Loucy (cell line): ENCODE results near the gene AMIGO3.
"Not testable (repeated sequence)": the region's sequence is repeated elsewhere in the genome, so short reads cannot be mapped to it uniquely, and the experiment has no call there.

Source experiments
- H2AFZ ChIP-seq: fragments of 200-600 bp; sonication (generic); 2 replicates; pipeline ENCODE4 v1.6.0; 2016; ENCODE audit warnings: antibody characterized with exemption, mild to moderate bottlenecking, low read length, moderate library complexity
- H3F3A ChIP-seq: fragments of 200-600 bp; 2 replicates; pipeline ENCODE4 v1.6.0; 2016; ENCODE audit warnings: antibody characterized with exemption, low read depth, mild to moderate bottlenecking
- H3K27me3 ChIP-seq: fragments of 200-600 bp; sonication (generic); 2 replicates; pipeline ENCODE4 v1.6.1; 2014; ENCODE audit warnings: low read length, mild to moderate bottlenecking; ENCODE audit not compliant: insufficient read depth, poor library complexity, severe bottlenecking
- H3K36me3 ChIP-seq: fragments of 200-600 bp; sonication (generic); 2 replicates; pipeline ENCODE4 v1.6.1; 2016; ENCODE audit warnings: low read length; ENCODE audit not compliant: insufficient read depth
- H3K4me1 ChIP-seq: fragments of 200-600 bp; sonication (generic); 2 replicates; pipeline ENCODE4 v1.5.1; 2014; ENCODE audit warnings: low read length, mild to moderate bottlenecking; ENCODE audit not compliant: insufficient read depth, poor library complexity, severe bottlenecking
- H3K4me2 ChIP-seq: fragments of 200-600 bp; sonication (generic); 2 replicates; pipeline ENCODE4 v1.6.0; 2014; ENCODE audit warnings: antibody characterized with exemption, low read length, low read depth, mild to moderate bottlenecking; ENCODE audit not compliant: poor library complexity, severe bottlenecking
- H3K4me3 ChIP-seq: fragments of 200-600 bp; sonication (generic); 2 replicates; pipeline ENCODE4 v1.5.1; 2014; ENCODE audit warnings: low read length, mild to moderate bottlenecking, mixed read lengths; ENCODE audit not compliant: poor library complexity, severe bottlenecking
- H3K79me2 ChIP-seq: fragments of 200-600 bp; sonication (generic); 2 replicates; pipeline ENCODE4 v1.6.1; 2014; ENCODE audit warnings: low read length; ENCODE audit not compliant: insufficient read depth
- H3K9ac ChIP-seq: fragments of 200-600 bp; sonication (generic); 2 replicates; pipeline ENCODE4 v1.6.0; 2014; ENCODE audit warnings: mild to moderate bottlenecking, low read depth, low read length, moderate library complexity; ENCODE audit not compliant: poor library complexity, severe bottlenecking
- H3K9me2 ChIP-seq: fragments of 200-600 bp; sonication (generic); replicated peaks from 2 replicates; pipeline ENCODE4 v1.6.1; 2016; ENCODE audit warnings: low read depth, low read length, mixed read lengths
- H3K9me3 ChIP-seq: fragments of 200-600 bp; sonication (generic); 2 replicates; pipeline ENCODE4 v1.6.1; 2014; ENCODE audit warnings: mild to moderate bottlenecking, antibody characterized with exemption, low read length, low read depth; ENCODE audit not compliant: insufficient read depth
- H4K20me1 ChIP-seq: fragments of 200-600 bp; sonication (generic); 2 replicates; pipeline ENCODE4 v1.6.0; 2014; ENCODE audit warnings: antibody characterized with exemption, low read length, mild to moderate bottlenecking; ENCODE audit not compliant: insufficient read depth, poor library complexity, severe bottlenecking
- EZH2phosphoT487 ChIP-seq: fragments of 200-600 bp; IDR thresholded peaks from 2 replicates; pipeline ENCODE4 v1.6.1; 2018; ENCODE audit warnings: antibody characterized with exemption, mild to moderate bottlenecking, moderate library complexity, borderline replicate concordance
- TF ChIP-seq, protein P1 (sequence below): fragments of 200-600 bp; sonication (generic); conservative IDR thresholded peaks from 2 replicates; pipeline ENCODE4 v1.5.1; 2014; ENCODE audit warnings: mild to moderate bottlenecking, antibody characterized with exemption, low read length

Gene AMIGO3

DNA sequence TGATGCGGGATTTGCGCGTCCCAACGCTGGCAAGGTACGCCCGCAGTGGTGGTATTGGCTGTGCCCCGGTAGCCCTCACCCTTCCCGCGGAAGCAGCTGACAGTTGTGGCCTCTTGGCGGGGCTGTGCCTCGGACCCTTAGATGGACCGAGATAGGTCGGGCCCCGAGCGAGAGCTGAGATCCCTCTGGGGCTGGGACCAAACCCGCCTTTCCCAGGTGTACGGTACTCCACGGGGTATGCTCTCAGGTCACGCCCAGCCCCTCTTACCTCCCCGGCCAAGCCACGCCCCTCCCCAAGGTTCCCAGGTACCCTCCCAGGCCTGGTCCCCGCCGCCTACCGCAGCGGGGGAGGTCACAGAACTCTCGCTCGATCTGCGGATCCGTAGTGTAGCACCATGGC is 33.1 kb downstream of the AMIGO3 start:
- not testable (repeated sequence) for H3K9me3 ChIP-seq, H3K9ac ChIP-seq, H2AFZ ChIP-seq, H3K4me2 ChIP-seq, H4K20me1 ChIP-seq, H3K4me3 ChIP-seq, H3K27me3 ChIP-seq, H3F3A ChIP-seq, H3K9me2 ChIP-seq, H3K4me1 ChIP-seq
- H3K36me3 ChIP-seq: peaks cover 17% of the 10 kb centered on the region; the same call in 1 of the 2 replicates
- peaks cover 18% of the 10 kb centered on the region for H3K79me2 ChIP-seq

DNA sequence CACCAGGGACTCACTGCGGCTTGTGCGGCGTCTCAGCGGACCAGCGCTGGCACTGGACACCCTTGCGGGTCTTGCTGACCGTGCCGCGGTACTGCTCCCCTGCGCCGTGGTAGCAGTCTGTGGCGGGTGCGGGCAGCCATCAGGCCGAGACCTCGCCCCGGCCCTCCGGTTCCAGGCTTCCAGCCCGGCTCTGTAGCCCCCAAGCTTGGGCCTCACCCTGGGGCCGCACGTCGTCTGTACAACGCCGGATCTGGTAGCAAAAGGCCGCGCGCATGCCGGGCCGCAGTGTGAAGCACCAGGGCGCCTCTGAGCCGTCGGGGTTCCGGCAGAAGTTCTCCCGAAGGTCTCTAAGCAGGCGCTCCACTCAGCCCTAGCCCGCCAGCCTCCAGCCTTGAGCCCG is 33.6 kb downstream of the AMIGO3 start:
- H2AFZ ChIP-seq, H3K27me3 ChIP-seq, H4K20me1 ChIP-seq, H3F3A ChIP-seq, H3K4me3 ChIP-seq, H3K4me1 ChIP-seq, H3K9ac ChIP-seq, H3K9me3 ChIP-seq, H3K9me2 ChIP-seq, H3K4me2 ChIP-seq: not testable (repeated sequence)
- Histone ChIP-seq H3K36me3 (peaks cover 17% of the 10 kb centered on the region; the same call in 1 of the 2 replicates), H3K79me2 (peaks cover 13% of the 10 kb centered on the region)

DNA sequence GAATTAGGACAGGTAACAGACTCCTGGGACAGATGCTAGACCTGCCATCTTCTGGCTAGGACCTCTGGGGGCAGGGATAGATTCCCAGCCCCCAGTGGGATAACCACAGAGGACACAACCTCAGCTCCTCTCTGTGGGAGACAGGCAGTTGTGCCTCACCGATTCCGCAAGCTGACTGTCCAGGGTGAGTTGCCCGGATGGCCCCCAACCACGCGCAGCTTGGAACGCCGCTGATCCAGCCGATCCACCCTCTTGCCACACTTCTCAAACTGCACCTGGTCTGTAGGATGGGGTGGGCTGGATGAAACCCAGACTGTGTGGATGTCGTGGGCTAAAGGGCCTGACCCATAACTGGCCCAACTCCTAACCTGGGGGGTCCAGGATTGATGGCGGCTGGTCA is 34.4 kb downstream of the AMIGO3 start:
- H3K4me1 ChIP-seq, H3K79me2 ChIP-seq, H3K4me2 ChIP-seq, H3K9me3 ChIP-seq, H4K20me1 ChIP-seq, H3K9me2 ChIP-seq, H2AFZ ChIP-seq, H3K27me3 ChIP-seq, H3K9ac ChIP-seq, H3F3A ChIP-seq, H3K4me3 ChIP-seq: not testable (repeated sequence)
- peaks cover 21% of the 10 kb centered on the region; the same call in 1 of the 2 replicates for H3K36me3 ChIP-seq

DNA sequence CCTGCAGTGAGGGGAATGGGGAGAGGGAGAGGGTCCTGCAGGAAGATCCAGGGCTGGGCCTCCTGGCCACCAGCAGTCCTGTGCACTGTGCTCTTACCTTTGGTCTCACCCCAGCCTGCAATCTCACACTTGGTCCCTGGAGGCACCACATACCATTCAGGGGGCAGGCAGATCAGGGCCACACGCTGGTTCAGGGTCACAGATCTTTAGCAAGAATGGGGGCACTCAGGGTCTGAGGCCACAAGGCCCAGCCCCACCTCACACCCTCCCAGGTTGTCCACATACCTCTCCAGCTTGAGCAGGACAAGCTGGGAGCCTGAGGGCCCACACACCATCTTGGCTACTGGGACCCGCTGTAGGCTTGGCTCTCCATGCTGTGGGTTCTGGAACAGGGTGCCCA is 35.0 kb downstream of the AMIGO3 start:
- not testable (repeated sequence) for H4K20me1 ChIP-seq, H3F3A ChIP-seq, H3K4me2 ChIP-seq, H3K9me2 ChIP-seq, H3K9me3 ChIP-seq, H3K4me1 ChIP-seq, H3K27me3 ChIP-seq, H3K4me3 ChIP-seq, H3K9ac ChIP-seq, H2AFZ ChIP-seq, H3K79me2 ChIP-seq
- H3K36me3 ChIP-seq: peaks cover 24% of the 10 kb centered on the region; the same call in 1 of the 2 replicates

DNA sequence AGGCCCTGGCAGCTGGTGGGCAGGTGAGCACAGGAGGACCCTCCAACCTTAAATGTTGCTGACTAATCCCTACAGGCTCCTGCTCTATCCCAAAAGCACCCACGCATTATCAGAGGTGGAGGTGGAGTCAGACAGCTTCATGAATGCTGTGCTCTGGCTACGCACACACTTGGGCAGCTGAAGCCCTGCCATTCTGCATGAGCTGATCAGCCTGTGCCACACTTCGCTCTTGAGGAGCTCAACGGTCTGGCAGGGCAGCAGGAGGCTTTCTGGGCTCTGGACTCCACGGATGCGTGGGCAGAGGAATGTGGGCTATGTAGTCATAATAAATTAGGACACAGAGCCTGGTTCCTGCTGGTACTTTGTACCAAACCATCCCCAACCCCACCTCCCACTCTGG is 36.3 kb downstream of the AMIGO3 start:
- no peaks in the 10 kb centered on the region for H3K9me3 ChIP-seq
- H3K36me3 ChIP-seq: peaks cover 30% of the 10 kb centered on the region; the same call in 1 of the 2 replicates
- no peak overlapping the region for H3K4me2 ChIP-seq
- no peak for TF ChIP-seq EZH2phosphoT487
- TF ChIP-seq, protein P1, sequence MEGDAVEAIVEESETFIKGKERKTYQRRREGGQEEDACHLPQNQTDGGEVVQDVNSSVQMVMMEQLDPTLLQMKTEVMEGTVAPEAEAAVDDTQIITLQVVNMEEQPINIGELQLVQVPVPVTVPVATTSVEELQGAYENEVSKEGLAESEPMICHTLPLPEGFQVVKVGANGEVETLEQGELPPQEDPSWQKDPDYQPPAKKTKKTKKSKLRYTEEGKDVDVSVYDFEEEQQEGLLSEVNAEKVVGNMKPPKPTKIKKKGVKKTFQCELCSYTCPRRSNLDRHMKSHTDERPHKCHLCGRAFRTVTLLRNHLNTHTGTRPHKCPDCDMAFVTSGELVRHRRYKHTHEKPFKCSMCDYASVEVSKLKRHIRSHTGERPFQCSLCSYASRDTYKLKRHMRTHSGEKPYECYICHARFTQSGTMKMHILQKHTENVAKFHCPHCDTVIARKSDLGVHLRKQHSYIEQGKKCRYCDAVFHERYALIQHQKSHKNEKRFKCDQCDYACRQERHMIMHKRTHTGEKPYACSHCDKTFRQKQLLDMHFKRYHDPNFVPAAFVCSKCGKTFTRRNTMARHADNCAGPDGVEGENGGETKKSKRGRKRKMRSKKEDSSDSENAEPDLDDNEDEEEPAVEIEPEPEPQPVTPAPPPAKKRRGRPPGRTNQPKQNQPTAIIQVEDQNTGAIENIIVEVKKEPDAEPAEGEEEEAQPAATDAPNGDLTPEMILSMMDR: no peak
- H3K4me1 ChIP-seq: no peaks in the 10 kb centered on the region
- no peaks in the 10 kb centered on the region for H3K79me2 ChIP-seq
- H3K9ac ChIP-seq: no peak overlapping the region
- no peaks in the 10 kb centered on the region for H3K9me2 ChIP-seq
- H3K4me3 ChIP-seq: no peak overlapping the region
- no peaks in the 10 kb centered on the region for H3K27me3 ChIP-seq
- H4K20me1 ChIP-seq: no peaks in the 10 kb centered on the region
- no peak overlapping the region for H2AFZ ChIP-seq
- no peaks in the 10 kb centered on the region for H3F3A ChIP-seq
